GM12872 (cell line): ENCODE measurements around the gene CXXC5.

Source experiments
- TF ChIP-seq, protein P1 (sequence below): IDR thresholded peaks from 3 replicates; pipeline ENCODE4 v1.5.1; 2011; ENCODE audit warnings: low read depth, mild to moderate bottlenecking, low read length, moderate library complexity; ENCODE audit not compliant: insufficient read depth

Gene CXXC5

DNA sequence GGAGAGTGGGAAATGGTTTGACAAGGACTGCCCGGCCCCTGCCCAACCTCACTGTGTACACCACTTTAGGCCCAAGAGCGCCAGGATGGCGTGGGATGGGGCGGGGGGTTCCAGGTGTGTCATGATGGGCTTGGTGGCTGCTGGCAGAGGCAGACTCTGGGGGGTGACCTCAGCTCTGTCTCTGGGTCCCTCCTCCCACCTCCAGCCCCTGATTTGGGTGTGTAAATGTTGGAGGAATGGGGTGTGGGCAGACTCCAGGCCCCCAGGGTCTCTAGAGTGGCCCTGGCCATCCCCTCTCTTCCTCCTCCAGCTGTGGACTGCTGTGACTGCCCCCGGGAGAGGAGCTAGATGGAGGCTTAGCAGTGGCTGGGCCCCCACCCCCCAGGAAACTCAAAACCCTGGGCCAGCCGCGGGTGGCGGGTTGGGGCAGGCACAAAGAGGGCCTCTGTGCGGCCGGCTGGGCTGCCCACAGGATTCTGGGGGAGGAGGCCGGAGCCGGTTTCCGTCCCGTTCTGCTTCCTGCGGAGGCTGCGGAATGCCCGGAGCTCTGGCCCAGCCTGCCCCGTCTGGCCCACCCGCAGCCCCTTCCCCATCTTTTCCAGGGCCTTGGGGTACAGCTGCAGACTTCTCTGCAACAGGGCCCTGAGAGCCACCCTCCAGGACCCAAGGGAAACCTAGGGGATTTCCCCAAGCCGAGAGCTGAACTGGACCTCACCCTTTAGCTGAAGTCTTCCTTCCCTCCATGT lies 23.1 kb downstream of the CXXC5 start:
- TF ChIP-seq, protein P1, sequence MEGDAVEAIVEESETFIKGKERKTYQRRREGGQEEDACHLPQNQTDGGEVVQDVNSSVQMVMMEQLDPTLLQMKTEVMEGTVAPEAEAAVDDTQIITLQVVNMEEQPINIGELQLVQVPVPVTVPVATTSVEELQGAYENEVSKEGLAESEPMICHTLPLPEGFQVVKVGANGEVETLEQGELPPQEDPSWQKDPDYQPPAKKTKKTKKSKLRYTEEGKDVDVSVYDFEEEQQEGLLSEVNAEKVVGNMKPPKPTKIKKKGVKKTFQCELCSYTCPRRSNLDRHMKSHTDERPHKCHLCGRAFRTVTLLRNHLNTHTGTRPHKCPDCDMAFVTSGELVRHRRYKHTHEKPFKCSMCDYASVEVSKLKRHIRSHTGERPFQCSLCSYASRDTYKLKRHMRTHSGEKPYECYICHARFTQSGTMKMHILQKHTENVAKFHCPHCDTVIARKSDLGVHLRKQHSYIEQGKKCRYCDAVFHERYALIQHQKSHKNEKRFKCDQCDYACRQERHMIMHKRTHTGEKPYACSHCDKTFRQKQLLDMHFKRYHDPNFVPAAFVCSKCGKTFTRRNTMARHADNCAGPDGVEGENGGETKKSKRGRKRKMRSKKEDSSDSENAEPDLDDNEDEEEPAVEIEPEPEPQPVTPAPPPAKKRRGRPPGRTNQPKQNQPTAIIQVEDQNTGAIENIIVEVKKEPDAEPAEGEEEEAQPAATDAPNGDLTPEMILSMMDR = no peak

DNA sequence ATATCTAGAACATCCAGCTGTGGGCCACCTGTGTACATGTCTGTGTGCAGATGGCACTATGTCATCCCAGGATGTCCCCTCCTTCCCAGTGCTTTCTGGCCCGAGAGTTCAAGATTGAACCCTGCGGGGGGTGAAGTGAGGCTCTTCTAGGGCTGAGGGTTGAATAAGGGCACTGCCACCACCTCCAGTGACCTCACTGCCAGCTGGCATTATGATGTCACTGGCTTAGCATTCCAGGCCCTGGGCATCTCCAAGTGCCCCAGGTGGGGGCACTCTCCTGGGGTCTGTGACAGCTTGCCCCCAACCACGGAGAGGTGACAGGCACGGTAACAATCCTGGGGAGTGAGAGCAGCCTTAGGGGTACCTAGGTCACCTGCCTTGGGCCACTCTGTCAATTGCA lies 27.1 kb downstream of the CXXC5 start:
- TF ChIP-seq, protein P1 = no peak

DNA sequence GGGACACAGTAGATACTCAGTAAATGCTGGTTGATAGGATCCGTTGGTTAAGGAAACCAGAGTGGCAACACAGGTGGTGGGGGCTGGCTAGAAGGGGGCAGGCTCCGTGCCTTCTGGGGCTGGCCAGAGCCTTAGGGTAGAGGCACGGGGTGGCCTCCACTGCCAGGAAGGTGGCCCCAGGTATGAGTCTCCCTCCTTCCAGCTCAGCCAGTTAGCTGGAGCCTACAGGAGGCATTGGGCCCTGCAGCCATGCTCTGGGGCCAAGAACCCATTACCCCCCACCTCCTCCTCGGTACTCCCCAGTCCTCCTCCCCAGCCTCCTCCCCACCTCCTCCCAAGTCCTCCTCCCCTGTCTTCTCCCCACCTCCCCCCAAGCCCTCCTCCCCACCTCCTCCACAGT lies 27.7 kb downstream of the CXXC5 start:
- TF ChIP-seq, protein P1 = no peak

DNA sequence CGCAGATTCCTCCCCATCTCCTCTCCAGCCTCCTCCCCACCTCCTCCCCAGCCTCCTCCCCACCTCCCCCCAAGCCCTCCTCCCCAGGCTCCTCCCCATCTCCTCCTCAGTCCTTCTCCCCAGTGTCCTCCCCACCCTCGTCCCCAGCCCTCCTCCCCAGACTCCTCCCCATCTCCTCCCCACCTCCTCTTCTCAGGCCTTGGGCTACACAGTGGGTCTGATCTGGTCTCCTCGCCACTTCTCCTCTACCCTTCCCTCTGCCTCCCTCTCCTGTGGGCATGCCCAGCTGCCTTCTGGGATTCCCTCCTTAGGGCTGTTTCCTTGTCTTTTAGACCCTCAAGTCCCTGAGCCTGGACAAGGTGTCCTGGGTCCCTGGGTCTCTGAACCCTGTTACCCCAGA lies 28.3 kb downstream of the CXXC5 start:
- TF ChIP-seq, protein P1 = no peak

DNA sequence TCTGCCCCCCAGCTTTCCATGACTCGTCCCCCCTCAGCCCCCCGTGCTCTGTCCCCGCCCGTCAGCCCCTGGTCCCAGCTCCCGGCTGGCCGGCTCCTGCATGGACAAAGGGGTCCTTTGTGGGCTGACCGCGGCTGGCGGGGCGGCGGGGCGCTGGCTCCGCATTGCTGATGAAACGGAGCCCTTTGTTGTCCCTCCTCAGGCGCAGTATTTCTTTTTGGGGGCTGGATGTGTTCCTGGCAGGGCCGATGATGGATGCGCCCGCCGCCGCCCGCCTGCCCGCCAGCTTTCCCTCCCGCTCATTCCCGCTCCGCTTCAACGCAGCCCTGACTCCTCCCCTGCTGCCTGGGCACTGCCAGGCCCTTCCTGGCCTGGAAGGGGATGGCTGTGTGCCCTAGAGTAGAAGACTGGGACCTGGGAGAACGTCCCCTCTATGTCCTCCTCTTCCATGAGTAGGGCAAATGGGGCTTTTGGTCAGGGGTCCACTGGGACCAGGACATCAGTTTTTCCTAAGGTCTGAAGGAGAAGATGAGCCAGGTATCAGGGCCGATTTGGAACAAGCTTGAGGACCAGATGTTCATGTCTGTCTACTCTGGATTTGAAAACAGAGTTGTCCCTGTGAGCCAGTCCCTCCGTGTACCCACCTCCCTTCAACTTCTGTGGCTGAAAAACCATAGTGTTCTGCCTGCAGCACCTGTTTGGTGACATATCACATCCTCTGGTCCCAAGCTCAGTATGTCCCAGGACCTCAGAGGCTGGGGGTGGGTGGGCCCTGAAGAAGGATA lies 29.0 kb downstream of the CXXC5 start:
- TF ChIP-seq, protein P1 = no peak

DNA sequence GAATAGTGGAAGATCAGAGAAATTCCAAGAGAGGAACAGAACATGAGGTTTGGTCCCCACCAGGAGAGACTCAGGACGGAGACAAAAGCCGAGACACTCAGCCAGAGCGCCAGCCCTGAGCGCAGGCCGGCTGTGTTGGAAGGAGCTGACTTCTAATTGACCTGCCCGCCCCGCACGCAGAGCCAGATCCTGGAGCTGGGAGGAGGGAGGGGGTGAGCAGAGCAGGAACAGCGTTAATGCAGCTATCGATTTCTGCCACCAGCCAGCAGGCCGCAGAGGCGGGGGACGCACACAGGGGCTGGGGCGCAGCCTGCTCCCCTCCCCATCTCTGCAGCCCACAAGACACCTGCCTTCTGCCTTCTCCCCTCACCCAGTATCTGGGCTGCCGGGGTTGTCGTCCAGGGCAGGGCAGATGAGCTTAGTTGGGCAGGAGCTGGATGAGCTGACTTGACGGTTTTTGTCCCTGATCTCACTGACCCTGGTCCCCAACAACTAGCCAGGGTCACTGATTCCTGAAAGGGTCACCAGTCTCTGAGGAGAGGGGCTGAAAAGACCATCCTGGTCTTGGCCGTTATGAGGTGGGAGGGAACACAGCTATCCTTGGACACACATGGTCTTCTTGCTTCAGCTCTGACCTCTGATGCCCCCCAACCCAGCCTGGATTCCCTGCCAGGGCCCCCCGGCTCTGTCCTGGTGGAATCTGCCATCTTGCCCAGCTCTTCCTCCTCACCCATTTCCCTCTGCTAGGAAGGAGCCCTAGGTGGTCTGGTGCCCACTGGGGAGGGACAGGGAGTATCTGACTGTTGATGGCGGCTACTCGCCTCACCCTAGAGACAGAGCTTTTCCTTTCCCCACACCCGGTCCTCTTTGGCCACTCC lies 29.8 kb downstream of the CXXC5 start:
- TF ChIP-seq, protein P1 = no peak
